SK-N-SH (cell line): ENCODE measurements around the gene ABLIM2. TPM values are rescaled to one million over a fixed set of nuclear protein-coding genes. Genes with fewer than 3 reads are reported as not detected.

ENCODE experiments used
- CTCF ChIA-PET: fragments of 300-600, 350-600 bp; formaldehyde crosslinking; extraction: SDS; loops from one replicate; lab custom pipeline; 2021; lab: Yijun Ruan, JAX
- POLR2A ChIA-PET: fragments of 350-600 bp; sonication (Branson Sonifier 250); formaldehyde crosslinking; extraction: SDS; loops from one replicate; lab custom pipeline; 2020; ENCODE audit warnings: antibody characterized with exemption, inconsistent platforms; lab: Yijun Ruan, JAX
- DNase-seq: peaks from one replicate; pipeline ENCODE4 v3.0.0; 2012
- H2AFZ ChIP-seq: fragments of 200-600 bp; sonication (generic); 2 replicates; pipeline ENCODE4 v1.8.1; 2016; ENCODE audit warnings: antibody characterized with exemption, mild to moderate bottlenecking, low read depth
- H3F3A ChIP-seq: fragments of 200-600 bp; sonication (generic); replicated peaks from 2 replicates; pipeline ENCODE3; 2016; ENCODE audit warnings: antibody characterized with exemption, mild to moderate bottlenecking; ENCODE audit not compliant: insufficient read depth
- H3K27ac ChIP-seq, 2 experiments: fragments of 200-500 bp in 1 of 2; fragments of 200-600 bp in 1 of 2; sonication (Bioruptor generic) in 1 of 2; sonication (generic), shearing (Covaris generic) in 1 of 2; 2 replicates each; pipeline versions ENCODE4 v1.5.1 to v1.6.1; 2014 to 2016; ENCODE audit warnings: low read depth in 2 of 2, inconsistent platforms in 1 of 2, low read length in 1 of 2, mild to moderate bottlenecking in 1 of 2, mixed read lengths in 1 of 2
- H3K27me3 ChIP-seq: fragments of 200-600 bp; sonication (generic), shearing (Covaris generic); 2 replicates; pipeline ENCODE4 v1.6.1; 2016; ENCODE audit warnings: mixed run types; ENCODE audit not compliant: insufficient read depth
- H3K36me3 ChIP-seq, 2 experiments: fragments of 200-500 bp in 1 of 2; fragments of 200-600 bp in 1 of 2; sonication (Bioruptor generic) in 1 of 2; sonication (generic) in 1 of 2; replicated peaks in 1 of 2; 2 replicates each; pipeline versions ENCODE3 to v1.5.1; 2014 to 2016; ENCODE audit warnings: low read length in 1 of 2, mild to moderate bottlenecking in 1 of 2; ENCODE audit not compliant: insufficient read depth in 2 of 2, control insufficient read depth in 1 of 2
- H3K4me1 ChIP-seq, 2 experiments: fragments of 200-500 bp in 1 of 2; fragments of 200-600 bp in 1 of 2; sonication (Bioruptor generic) in 1 of 2; sonication (generic), shearing (Covaris generic) in 1 of 2; 2 replicates each; pipeline versions ENCODE4 v1.5.1 to v1.6.1; 2014 to 2016; ENCODE audit warnings: low read depth in 1 of 2, low read length in 1 of 2, mixed run types in 1 of 2; ENCODE audit not compliant: insufficient read depth in 2 of 2, control insufficient read depth in 1 of 2
- H3K4me2 ChIP-seq: fragments of 200-600 bp; sonication (generic), shearing (Covaris generic); 2 replicates; pipeline ENCODE4 v1.6.1; 2017; ENCODE audit warnings: mixed run types
- H3K4me3 ChIP-seq, 2 experiments: fragments of 200-500 bp in 1 of 2; fragments of 200-600 bp in 1 of 2; sonication (Bioruptor generic) in 1 of 2; sonication (generic), shearing (Covaris generic) in 1 of 2; 2 replicates each; pipeline versions ENCODE4 v1.5.1 to v1.8.1; 2014 to 2016; ENCODE audit warnings: low read depth in 2 of 2, inconsistent platforms in 1 of 2, low read length in 1 of 2, mild to moderate bottlenecking in 1 of 2, mixed read lengths in 1 of 2, moderate library complexity in 1 of 2
- H3K79me2 ChIP-seq: fragments of 200-600 bp; sonication (generic); 2 replicates; pipeline ENCODE4 v1.8.1; 2017; ENCODE audit warnings: mild to moderate bottlenecking; ENCODE audit not compliant: insufficient read depth
- H3K9ac ChIP-seq: fragments of 200-600 bp; sonication (generic); 2 replicates; pipeline ENCODE4 v1.6.1; 2017; ENCODE audit warnings: mixed run types
- H3K9me2 ChIP-seq: fragments of 200-600 bp; sonication (generic); 2 replicates; pipeline ENCODE4 v1.6.1; 2017; ENCODE audit warnings: mixed run types
- H3K9me3 ChIP-seq: fragments of 200-600 bp; sonication (generic); 2 replicates; pipeline ENCODE4 v1.6.1; 2017; ENCODE audit warnings: mixed run types, mild to moderate bottlenecking, moderate library complexity
- H4K20me1 ChIP-seq: fragments of 200-600 bp; sonication (generic); 2 replicates; pipeline ENCODE4 v1.6.1; 2017; ENCODE audit warnings: mild to moderate bottlenecking, mixed run types; ENCODE audit not compliant: insufficient read depth
- CTCF ChIP-seq: fragments of 200-600 bp; sonication (generic); IDR thresholded peaks from 2 replicates; pipeline ENCODE4 v1.6.1; 2017; ENCODE audit warnings: antibody characterized with exemption, mild to moderate bottlenecking, moderate library complexity
- ELF1 ChIP-seq: IDR thresholded peaks from 2 replicates; pipeline ENCODE4 v1.4.0; 2012
- FOXJ3 ChIP-seq: sonication (generic); formaldehyde crosslinking; IDR thresholded peaks from 2 replicates; pipeline ENCODE4 v1.5.1; 2020; ENCODE audit warnings: mild to moderate bottlenecking, missing genetic modification reagents
- GATA2 ChIP-seq: sonication (generic); formaldehyde crosslinking; IDR thresholded peaks from 2 replicates; pipeline ENCODE4 v1.5.0; 2020; ENCODE audit warnings: mild to moderate bottlenecking, missing genetic modification reagents
- IRF3 ChIP-seq: fragments of 150-350 bp; IDR thresholded peaks from 2 replicates; pipeline ENCODE4 v1.6.1; 2016; ENCODE audit warnings: mild to moderate bottlenecking, low read depth, low read length
- JUND ChIP-seq: IDR thresholded peaks from 2 replicates; pipeline ENCODE4 v1.4.0; 2012
- MAX ChIP-seq: IDR thresholded peaks from 2 replicates; pipeline ENCODE4 v1.4.0; 2012; ENCODE audit warnings: low read depth
- MXI1 ChIP-seq: IDR thresholded peaks from 2 replicates; pipeline ENCODE4 v1.6.1; 2012; ENCODE audit warnings: mild to moderate bottlenecking, low read depth, low read length, improper control_type of control experiment
- NFIC ChIP-seq: IDR thresholded peaks from 2 replicates; pipeline ENCODE4 v1.4.0; 2012; ENCODE audit warnings: borderline replicate concordance
- PBX3 ChIP-seq: IDR thresholded peaks from 2 replicates; pipeline ENCODE4; 2012
- RAD21 ChIP-seq: IDR thresholded peaks from 2 replicates; pipeline ENCODE4 v1.6.1; 2012; ENCODE audit warnings: mild to moderate bottlenecking, low read length
- RFX5 ChIP-seq: IDR thresholded peaks from 2 replicates; pipeline ENCODE4 v1.6.1; 2012; ENCODE audit warnings: mild to moderate bottlenecking, improper control_type of control experiment, low read length
- RXRA ChIP-seq: IDR thresholded peaks from 2 replicates; pipeline ENCODE4 v1.4.0; 2012; ENCODE audit warnings: low read depth, mild to moderate bottlenecking, borderline replicate concordance
- SIN3A ChIP-seq: IDR thresholded peaks from 2 replicates; pipeline ENCODE4 v1.6.1; 2012; ENCODE audit warnings: low read depth, mild to moderate bottlenecking, low read length, moderate library complexity, borderline replicate concordance
- USF1 ChIP-seq: IDR thresholded peaks from 2 replicates; pipeline ENCODE4 v1.4.0; 2012; ENCODE audit warnings: low read depth, borderline replicate concordance
- USF2 ChIP-seq: fragments of 150-350 bp; IDR thresholded peaks from 2 replicates; pipeline ENCODE4 v1.6.1; 2017; ENCODE audit warnings: antibody characterized with exemption, low read length, low read depth, borderline replicate concordance
- WGBS: methylation state at CpG from one replicate; pipeline ENCODE4 v1.1.6; 2017; ENCODE audit warnings: low lambda C conversion rate; 5-methylcytosine and 5-hydroxymethylcytosine counted together
- polyA plus RNA-seq, 3 experiments: library from polyadenylated mRNA; depleted of rRNA; stranded (reverse); fragments of >200 nt; gene quantifications; 2 replicates each; pipeline ENCODE4 v1.2.3, GENCODE V29; 2012
- TF ChIP-seq, protein P1 (sequence below): IDR thresholded peaks from 2 replicates; pipeline ENCODE4 v1.6.1; 2012; ENCODE audit warnings: mild to moderate bottlenecking, low read depth, low read length, moderate library complexity

ABLIM2 gene
- polyA plus RNA-seq, 1 of the 3 experiments (the other 2 are of a cell fraction), result 0.53 TPM

DNA sequence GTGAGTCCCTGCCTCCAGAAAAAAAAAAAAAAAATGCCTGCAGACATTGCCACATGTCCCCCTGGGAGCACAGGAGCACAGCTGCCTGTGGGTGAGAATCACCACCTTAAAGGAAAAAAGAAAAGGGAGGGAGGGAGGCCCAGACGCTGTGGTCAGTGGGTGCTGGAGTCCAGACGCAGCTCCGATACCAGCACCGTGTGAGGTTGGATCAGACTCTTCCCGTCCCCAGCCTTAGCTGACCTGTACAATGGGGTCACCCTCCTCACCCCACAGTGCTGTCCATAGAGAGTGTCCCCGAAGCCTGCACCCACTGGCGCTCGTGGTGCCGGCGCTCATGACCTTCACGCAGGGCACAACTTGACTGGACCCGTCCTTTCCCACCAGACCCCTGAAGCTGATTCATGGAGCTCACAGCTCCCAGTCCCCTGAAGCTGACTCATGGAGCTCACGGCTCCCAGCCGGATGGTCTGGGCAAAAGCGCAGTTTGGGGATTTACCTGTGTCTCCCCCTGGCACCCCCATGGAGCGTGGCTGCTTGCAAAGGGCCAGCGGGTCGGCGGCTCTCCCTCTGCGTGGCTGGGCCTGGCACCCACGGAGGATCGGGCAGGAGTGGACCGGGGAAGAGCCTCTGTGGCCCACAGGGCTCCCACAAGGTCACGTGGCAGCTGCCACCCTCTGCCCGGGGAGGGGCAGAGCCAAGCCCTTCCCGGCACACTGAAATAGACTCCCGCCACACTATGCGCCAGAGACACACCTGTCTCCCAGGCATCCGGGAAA, 31.4 kb downstream of the ABLIM2 start (continued):
- no peak for TF ChIP-seq CTCF
- no peak for TF ChIP-seq RAD21
- TF ChIP-seq MAX, result no peak
- no peak for TF ChIP-seq IRF3
- TF ChIP-seq JUND, result no peak
- no peak for TF ChIP-seq USF2
- TF ChIP-seq MXI1, result no peak
- no peak for TF ChIP-seq GATA2 (CRISPR knock-in tag)

GRCh38 chr4:8126523-8126922, 32.1 kb downstream of the ABLIM2 start:
- Histone ChIP-seq H3K79me2 (no peaks in the 10 kb centered on the region), H3K36me3 (no peaks in the 10 kb centered on the region), H4K20me1 (no peaks in the 10 kb centered on the region), H3K9me2 (no peaks in the 10 kb centered on the region), H3K27me3 (no peaks in the 10 kb centered on the region; the same call in 1 of the 2 replicates), H3K27ac (no peak overlapping the region), H3K9me3 (no peaks in the 10 kb centered on the region), H3K4me3 (no peak overlapping the region), H3K4me2 (no peak overlapping the region), H3K4me1 (peaks cover 0 to 63% of the 10 kb centered on the region in 2 experiments; a peak in 2 of 4 replicates), H3K9ac (no peak overlapping the region), H2AFZ (no peak overlapping the region), H3F3A (no peaks in the 10 kb centered on the region)
- CTCF ChIA-PET, result interaction anchor here (0.9 to 1.0 kb wide), 3 partner anchors 17 to 52 kb away, joined by 3 to 4 read pairs (median 3); no protein-coding TSS in a partner anchor
- DNase-seq, result no peak
- WGBS, result 68% methylated on average over 13 of the region's 13 CpGs
- POLR2A ChIA-PET, result interaction anchor here (1.0 kb wide), 1 partner anchor 17 kb away, joined by 3 read pairs; no protein-coding TSS in a partner anchor
- TF ChIP-seq RAD21 (no peak), ELF1 (no peak), USF2 (no peak), USF1 (no peak), PBX3 (no peak), RXRA (no peak), FOXJ3 (CRISPR knock-in tag) (no peak), SIN3A (no peak), NFIC (no peak), RFX5 (no peak)
- TF ChIP-seq, protein P1, sequence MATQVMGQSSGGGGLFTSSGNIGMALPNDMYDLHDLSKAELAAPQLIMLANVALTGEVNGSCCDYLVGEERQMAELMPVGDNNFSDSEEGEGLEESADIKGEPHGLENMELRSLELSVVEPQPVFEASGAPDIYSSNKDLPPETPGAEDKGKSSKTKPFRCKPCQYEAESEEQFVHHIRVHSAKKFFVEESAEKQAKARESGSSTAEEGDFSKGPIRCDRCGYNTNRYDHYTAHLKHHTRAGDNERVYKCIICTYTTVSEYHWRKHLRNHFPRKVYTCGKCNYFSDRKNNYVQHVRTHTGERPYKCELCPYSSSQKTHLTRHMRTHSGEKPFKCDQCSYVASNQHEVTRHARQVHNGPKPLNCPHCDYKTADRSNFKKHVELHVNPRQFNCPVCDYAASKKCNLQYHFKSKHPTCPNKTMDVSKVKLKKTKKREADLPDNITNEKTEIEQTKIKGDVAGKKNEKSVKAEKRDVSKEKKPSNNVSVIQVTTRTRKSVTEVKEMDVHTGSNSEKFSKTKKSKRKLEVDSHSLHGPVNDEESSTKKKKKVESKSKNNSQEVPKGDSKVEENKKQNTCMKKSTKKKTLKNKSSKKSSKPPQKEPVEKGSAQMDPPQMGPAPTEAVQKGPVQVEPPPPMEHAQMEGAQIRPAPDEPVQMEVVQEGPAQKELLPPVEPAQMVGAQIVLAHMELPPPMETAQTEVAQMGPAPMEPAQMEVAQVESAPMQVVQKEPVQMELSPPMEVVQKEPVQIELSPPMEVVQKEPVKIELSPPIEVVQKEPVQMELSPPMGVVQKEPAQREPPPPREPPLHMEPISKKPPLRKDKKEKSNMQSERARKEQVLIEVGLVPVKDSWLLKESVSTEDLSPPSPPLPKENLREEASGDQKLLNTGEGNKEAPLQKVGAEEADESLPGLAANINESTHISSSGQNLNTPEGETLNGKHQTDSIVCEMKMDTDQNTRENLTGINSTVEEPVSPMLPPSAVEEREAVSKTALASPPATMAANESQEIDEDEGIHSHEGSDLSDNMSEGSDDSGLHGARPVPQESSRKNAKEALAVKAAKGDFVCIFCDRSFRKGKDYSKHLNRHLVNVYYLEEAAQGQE, result no peak
